ENCODE measurements around the gene MAD1L1. TPM values are rescaled to one million over a fixed set of nuclear protein-coding genes. Genes with fewer than 3 reads are reported as not detected.

MAD1L1 gene
- total and polyA plus RNA-seq, 3 experiments from 2014 or later = 43.6 to 185 (median 47.3) TPM

- H3K27ac ChIP-seq (ENCODE audit: low read depth, low read length) = no peak overlapping the region
- Mint-ChIP-seq H3K9me3 (peaks cover 12 to 22% (median 17%) of the 10 kb centered on the region in 5 donors), H3K27me3 (peaks cover 0 to 4% of the 10 kb centered on the region in 2 donors), H3K4me1 (peaks cover 22 to 34% (median 29%) of the 10 kb centered on the region in 3 donors), H3K36me3 (peaks cover 5 to 28% (median 11%) of the 10 kb centered on the region in 3 donors), H3K27ac (peak overlapping the region in 4 of 8 donors; percentile 44 to 83 (median 56)), H3K4me3 (peak overlapping the region in 5 of 7 donors; percentile 33 to 65 (median 59))
- peaks cover 20% of the 10 kb centered on the region for H3K4me1 ChIP-seq (ENCODE audit: insufficient read depth, low read length)
- H3K9me3 ChIP-seq (ENCODE audit: low read length) = peaks cover 1% of the 10 kb centered on the region
- peak in 1 of 5 donors; percentile 16 for DNase-seq
- H3K4me3 ChIP-seq (ENCODE audit: low read length) = no peak overlapping the region
- ChIA-PET POLR2A (interaction anchor here (0.9 kb wide), 1 partner anchor 92 kb away, joined by 3 read pairs; no protein-coding TSS in a partner anchor), CTCF (interaction anchor here (1.4 kb wide), 1 partner anchor 8 kb away, joined by 4 read pairs; no protein-coding TSS in a partner anchor)
- H3K36me3 ChIP-seq (ENCODE audit: insufficient read depth, low read length) = no peaks in the 10 kb centered on the region
- H3K27me3 ChIP-seq (ENCODE audit: insufficient read depth, low read length, poor library complexity, severe bottlenecking) = no peaks in the 10 kb centered on the region
Measured at GRCh38 chr7:2031451-2031845, 201.3 kb downstream of the MAD1L1 start.

GRCh38 chr7:2030475-2031450, 202.0 kb downstream of the MAD1L1 start:
- CTCF ChIA-PET = interaction anchor here (1.4 kb wide), 1 partner anchor 9 kb away, joined by 4 read pairs; no protein-coding TSS in a partner anchor
- Histone ChIP-seq H3K27me3 (ENCODE audit: insufficient read depth, low read length, poor library complexity, severe bottlenecking) (no peaks in the 10 kb centered on the region), H3K9me3 (ENCODE audit: low read length) (peaks cover 6% of the 10 kb centered on the region), H3K27ac (ENCODE audit: low read depth, low read length) (no peak overlapping the region), H3K4me3 (ENCODE audit: low read length) (no peak overlapping the region), H3K4me1 (ENCODE audit: insufficient read depth, low read length) (peaks cover 20% of the 10 kb centered on the region), H3K36me3 (ENCODE audit: insufficient read depth, low read length) (no peaks in the 10 kb centered on the region)
- peak in 4 of 5 donors; percentile 13 to 68 (median 58) for DNase-seq
- Mint-ChIP-seq H3K9me3 (peaks cover 15 to 26% (median 21%) of the 10 kb centered on the region in 5 donors), H3K27me3 (peaks cover 0 to 4% of the 10 kb centered on the region in 2 donors), H3K4me3 (peak overlapping the region in 5 of 7 donors; percentile 33 to 65 (median 59)), H3K27ac (peak overlapping the region in 5 of 8 donors; percentile 44 to 91 (median 60)), H3K36me3 (peaks cover 5 to 33% (median 11%) of the 10 kb centered on the region in 3 donors), H3K4me1 (peaks cover 20 to 32% (median 26%) of the 10 kb centered on the region in 3 donors)
- POLR2A ChIA-PET = interaction anchor here (0.9 kb wide), 1 partner anchor 91 kb away, joined by 3 read pairs; no protein-coding TSS in a partner anchor

GRCh38 chr7:2029936-2030335, 202.8 kb downstream of the MAD1L1 start:
- H3K27ac Mint-ChIP-seq = no peak overlapping the region
- H3K4me1 Mint-ChIP-seq = peaks cover 20 to 31% (median 26%) of the 10 kb centered on the region in 3 donors
- CTCF ChIA-PET = no interaction called here

GRCh38 chr7:2029211-2029905, 203.4 kb downstream of the MAD1L1 start:
- Histone ChIP-seq H3K4me1 (ENCODE audit: insufficient read depth, low read length) (peaks cover 20% of the 10 kb centered on the region), H3K36me3 (ENCODE audit: insufficient read depth, low read length) (no peaks in the 10 kb centered on the region), H3K27ac (ENCODE audit: low read depth, low read length) (no peak overlapping the region), H3K4me3 (ENCODE audit: low read length) (no peak overlapping the region), H3K9me3 (ENCODE audit: low read length) (peaks cover 6% of the 10 kb centered on the region), H3K27me3 (ENCODE audit: insufficient read depth, low read length, poor library complexity, severe bottlenecking) (no peaks in the 10 kb centered on the region)
- DNase-seq = no peak
- peaks cover 26 to 36% (median 32%) of the 10 kb centered on the region in 5 donors for H3K9me3 Mint-ChIP-seq
- ChIA-PET POLR2A (interaction anchor here (0.7 kb wide), 1 partner anchor 9 kb away, joined by 3 read pairs; no protein-coding TSS in a partner anchor), CTCF (no interaction called here)
- peaks cover 0 to 4% of the 10 kb centered on the region in 2 donors for H3K27me3 Mint-ChIP-seq
- H3K4me1 Mint-ChIP-seq = peaks cover 20 to 26% (median 25%) of the 10 kb centered on the region in 3 donors
- peak overlapping the region in 1 of 7 donors; percentile 31 for H3K4me3 Mint-ChIP-seq
- peaks cover 5 to 45% (median 12%) of the 10 kb centered on the region in 3 donors for H3K36me3 Mint-ChIP-seq
- H3K27ac Mint-ChIP-seq = peak overlapping the region in 2 of 8 donors; percentile 10 to 43

More at GRCh38 chr7:2029936-2030335, 202.8 kb downstream of the MAD1L1 start:
- Mint-ChIP-seq H3K9me3 (peaks cover 21 to 32% (median 27%) of the 10 kb centered on the region in 5 donors), H3K27me3 (peaks cover 0 to 4% of the 10 kb centered on the region in 2 donors), H3K36me3 (peaks cover 5 to 39% (median 12%) of the 10 kb centered on the region in 3 donors), H3K4me3 (no peak overlapping the region)
- POLR2A ChIA-PET = no interaction called here
- H3K27ac ChIP-seq (ENCODE audit: low read depth, low read length) = no peak overlapping the region
- H3K36me3 ChIP-seq (ENCODE audit: insufficient read depth, low read length) = no peaks in the 10 kb centered on the region
- DNase-seq = peak in 1 of 5 donors; percentile 26
- H3K9me3 ChIP-seq (ENCODE audit: low read length) = peaks cover 6% of the 10 kb centered on the region
- peaks cover 20% of the 10 kb centered on the region for H3K4me1 ChIP-seq (ENCODE audit: insufficient read depth, low read length)
- no peak overlapping the region for H3K4me3 ChIP-seq (ENCODE audit: low read length)
- no peaks in the 10 kb centered on the region for H3K27me3 ChIP-seq (ENCODE audit: insufficient read depth, low read length, poor library complexity, severe bottlenecking)

GRCh38 chr7:2028733-2029132, 204.0 kb downstream of the MAD1L1 start:
- peaks cover 20% of the 10 kb centered on the region for H3K4me1 ChIP-seq (ENCODE audit: insufficient read depth, low read length)
- H3K36me3 Mint-ChIP-seq = peaks cover 5 to 50% (median 12%) of the 10 kb centered on the region in 3 donors
- H3K4me3 ChIP-seq (ENCODE audit: low read length) = no peak overlapping the region
- H3K27ac ChIP-seq (ENCODE audit: low read depth, low read length) = no peak overlapping the region
- peaks cover 0 to 5% of the 10 kb centered on the region in 2 donors for H3K27me3 Mint-ChIP-seq
- POLR2A ChIA-PET = interaction anchor here (0.7 kb wide), 1 partner anchor 10 kb away, joined by 3 read pairs; no protein-coding TSS in a partner anchor
- peak overlapping the region in 1 of 8 donors; percentile 13 for H3K27ac Mint-ChIP-seq
- H3K36me3 ChIP-seq (ENCODE audit: insufficient read depth, low read length) = no peaks in the 10 kb centered on the region
- H3K27me3 ChIP-seq (ENCODE audit: insufficient read depth, low read length, poor library complexity, severe bottlenecking) = no peaks in the 10 kb centered on the region
- CTCF ChIA-PET = no interaction called here
- peaks cover 6% of the 10 kb centered on the region for H3K9me3 ChIP-seq (ENCODE audit: low read length)
- peaks cover 20 to 26% (median 25%) of the 10 kb centered on the region in 3 donors for H3K4me1 Mint-ChIP-seq
- H3K9me3 Mint-ChIP-seq = peaks cover 29 to 39% (median 34%) of the 10 kb centered on the region in 5 donors
- DNase-seq = no peak
- H3K4me3 Mint-ChIP-seq = no peak overlapping the region

GRCh38 chr7:2025188-2025587, 207.6 kb downstream of the MAD1L1 start:
- H3K4me1 Mint-ChIP-seq = peaks cover 12 to 14% (median 13%) of the 10 kb centered on the region in 3 donors

GRCh38 chr7:2024567-2024918, 208.2 kb downstream of the MAD1L1 start:
- H3K4me3 Mint-ChIP-seq = no peak overlapping the region
- peaks cover 14 to 16% (median 15%) of the 10 kb centered on the region in 3 donors for H3K4me1 Mint-ChIP-seq
- Histone ChIP-seq H3K4me3 (ENCODE audit: low read length) (no peak overlapping the region), H3K36me3 (ENCODE audit: insufficient read depth, low read length) (no peaks in the 10 kb centered on the region), H3K27ac (ENCODE audit: low read depth, low read length) (no peak overlapping the region), H3K4me1 (ENCODE audit: insufficient read depth, low read length) (peaks cover 11% of the 10 kb centered on the region), H3K27me3 (ENCODE audit: insufficient read depth, low read length, poor library complexity, severe bottlenecking) (no peaks in the 10 kb centered on the region), H3K9me3 (ENCODE audit: low read length) (peaks cover 6% of the 10 kb centered on the region)
- H3K27ac Mint-ChIP-seq = no peak overlapping the region
- peaks cover 0 to 3% of the 10 kb centered on the region in 2 donors for H3K27me3 Mint-ChIP-seq
- peaks cover 5 to 48% (median 10%) of the 10 kb centered on the region in 3 donors for H3K36me3 Mint-ChIP-seq
- DNase-seq = no peak
- H3K9me3 Mint-ChIP-seq = peaks cover 33 to 39% (median 35%) of the 10 kb centered on the region in 5 donors
- POLR2A ChIA-PET = no interaction called here
- CTCF ChIA-PET = no interaction called here

More at GRCh38 chr7:2025188-2025587, 207.6 kb downstream of the MAD1L1 start:
- Mint-ChIP-seq H3K4me3 (no peak overlapping the region), H3K9me3 (peaks cover 33 to 39% (median 35%) of the 10 kb centered on the region in 5 donors), H3K27me3 (peaks cover 0 to 3% of the 10 kb centered on the region in 2 donors), H3K36me3 (peaks cover 5 to 50% (median 12%) of the 10 kb centered on the region in 3 donors), H3K27ac (no peak overlapping the region)
- Histone ChIP-seq H3K36me3 (ENCODE audit: insufficient read depth, low read length) (no peaks in the 10 kb centered on the region), H3K9me3 (ENCODE audit: low read length) (peaks cover 6% of the 10 kb centered on the region), H3K4me1 (ENCODE audit: insufficient read depth, low read length) (peaks cover 5% of the 10 kb centered on the region), H3K4me3 (ENCODE audit: low read length) (no peak overlapping the region), H3K27ac (ENCODE audit: low read depth, low read length) (no peak overlapping the region), H3K27me3 (ENCODE audit: insufficient read depth, low read length, poor library complexity, severe bottlenecking) (no peaks in the 10 kb centered on the region)
- DNase-seq = no peak
- ChIA-PET CTCF (no interaction called here), POLR2A (no interaction called here)
